AG09309 (cell line): ENCODE data around the gene FOXK2.
"Not testable (repeated sequence)": the region's sequence is repeated elsewhere in the genome, so short reads cannot be mapped to it uniquely, and the experiment has no call there.

Experiments used
- DNase-seq: peaks from one replicate; pipeline ENCODE4 v3.0.0-alpha.2; 2010; ENCODE audit warnings: low read depth
- H3K4me3 ChIP-seq: 2 replicates; pipeline ENCODE4 v1.5.1; 2011; ENCODE audit warnings: mild to moderate bottlenecking, low read depth, low read length, moderate library complexity; ENCODE audit not compliant: control insufficient read depth
- TF ChIP-seq, protein P1 (sequence below): IDR thresholded peaks from 2 replicates; pipeline ENCODE4 v1.5.1; 2011; ENCODE audit warnings: mild to moderate bottlenecking, low read depth, low read length, inconsistent platforms; ENCODE audit not compliant: insufficient read depth, control insufficient read depth; ENCODE audit errors: missing control alignments

FOXK2 gene

GRCh38 chr17:82534401-82534812, 14.9 kb downstream of the FOXK2 start:
- no peak overlapping the region for H3K4me3 ChIP-seq
- TF ChIP-seq, protein P1, sequence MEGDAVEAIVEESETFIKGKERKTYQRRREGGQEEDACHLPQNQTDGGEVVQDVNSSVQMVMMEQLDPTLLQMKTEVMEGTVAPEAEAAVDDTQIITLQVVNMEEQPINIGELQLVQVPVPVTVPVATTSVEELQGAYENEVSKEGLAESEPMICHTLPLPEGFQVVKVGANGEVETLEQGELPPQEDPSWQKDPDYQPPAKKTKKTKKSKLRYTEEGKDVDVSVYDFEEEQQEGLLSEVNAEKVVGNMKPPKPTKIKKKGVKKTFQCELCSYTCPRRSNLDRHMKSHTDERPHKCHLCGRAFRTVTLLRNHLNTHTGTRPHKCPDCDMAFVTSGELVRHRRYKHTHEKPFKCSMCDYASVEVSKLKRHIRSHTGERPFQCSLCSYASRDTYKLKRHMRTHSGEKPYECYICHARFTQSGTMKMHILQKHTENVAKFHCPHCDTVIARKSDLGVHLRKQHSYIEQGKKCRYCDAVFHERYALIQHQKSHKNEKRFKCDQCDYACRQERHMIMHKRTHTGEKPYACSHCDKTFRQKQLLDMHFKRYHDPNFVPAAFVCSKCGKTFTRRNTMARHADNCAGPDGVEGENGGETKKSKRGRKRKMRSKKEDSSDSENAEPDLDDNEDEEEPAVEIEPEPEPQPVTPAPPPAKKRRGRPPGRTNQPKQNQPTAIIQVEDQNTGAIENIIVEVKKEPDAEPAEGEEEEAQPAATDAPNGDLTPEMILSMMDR = no peak
- DNase-seq = no peak

GRCh38 chr17:82536512-82537201, 17.1 kb downstream of the FOXK2 start:
- TF ChIP-seq, protein P1 = no peak
- no peak overlapping the region for H3K4me3 ChIP-seq
- no peak for DNase-seq

DNA sequence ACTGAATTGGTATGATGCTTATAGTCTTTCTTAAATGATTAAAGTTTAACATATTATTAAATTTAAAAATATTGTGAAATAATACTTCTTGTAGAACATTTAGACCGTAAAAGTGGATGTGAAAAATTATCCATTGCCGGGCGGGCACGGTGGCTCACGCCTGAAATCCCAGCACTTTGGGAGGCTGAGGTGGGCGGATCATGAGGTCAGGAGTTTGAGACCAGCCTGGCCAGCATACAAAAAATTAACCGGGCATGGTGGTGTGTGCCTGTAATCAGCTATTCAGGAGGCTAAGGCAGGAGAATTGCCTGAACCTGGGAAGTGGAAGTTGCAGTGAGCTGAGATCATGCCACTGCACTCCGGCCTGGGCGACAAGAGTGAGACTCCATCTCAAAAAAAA, 17.7 kb downstream of the FOXK2 start:
- not testable (repeated sequence) for H3K4me3 ChIP-seq, DNase-seq

GRCh38 chr17:82539076-82539475, 19.5 kb downstream of the FOXK2 start:
- DNase-seq, H3K4me3 ChIP-seq: not testable (repeated sequence)

GRCh38 chr17:82542439-82542838, 22.9 kb downstream of the FOXK2 start:
- H3K4me3 ChIP-seq = no peak overlapping the region
- no peak for DNase-seq
- TF ChIP-seq, protein P1 = no peak

- H3K4me3 ChIP-seq = no peak overlapping the region
- TF ChIP-seq, protein P1 = no peak
- no peak for DNase-seq
Measured at GRCh38 chr17:82544431-82545070, 25.0 kb downstream of the FOXK2 start.

DNA sequence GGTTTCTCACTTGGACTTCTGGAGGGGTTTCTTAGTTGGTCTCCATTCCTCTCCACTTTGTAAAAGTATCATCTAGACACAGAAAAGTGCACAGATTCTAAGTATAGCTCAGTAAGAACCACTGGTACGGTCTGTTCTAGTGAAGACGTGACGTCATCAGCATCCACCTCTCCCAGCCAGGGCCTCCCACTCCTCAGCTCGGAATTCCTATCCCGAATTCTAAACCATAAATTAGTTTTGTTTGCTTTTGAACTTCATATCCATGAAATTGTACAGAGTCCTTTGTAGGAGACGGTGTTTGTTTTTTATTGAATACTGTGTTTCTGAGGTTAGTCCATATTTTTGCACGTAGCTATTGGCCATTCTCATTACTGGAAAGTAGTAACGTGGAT, 25.5 kb downstream of the FOXK2 start:
- TF ChIP-seq, protein P1 = no peak
- no peak overlapping the region for H3K4me3 ChIP-seq
- DNase-seq = no peak
